Stimulated activated naive CD8-positive, alpha-beta T cell treated with anti-CD3 and anti-CD28 coated beads, Interleukin-15, Interleukin-2, amounts not matched to agents 100 U/mL and 50 U/mL, for 24 hours (primary cell): ENCODE data around the gene LDLRAD4.

Experiments used
- ATAC-seq: fragments of 150-1000 bp; cut with Tn5 transposase; one replicate; pipeline ENCODE4 v1.10.0; 2021
- DNase-seq: peaks from one replicate; pipeline ENCODE4 v3.0.0; 2021

Gene LDLRAD4

GRCh38 chr18:13286456-13287125 lies 68.0 kb downstream of the LDLRAD4 start:
- DNase-seq (no peak), ATAC-seq (no peak)

DNA sequence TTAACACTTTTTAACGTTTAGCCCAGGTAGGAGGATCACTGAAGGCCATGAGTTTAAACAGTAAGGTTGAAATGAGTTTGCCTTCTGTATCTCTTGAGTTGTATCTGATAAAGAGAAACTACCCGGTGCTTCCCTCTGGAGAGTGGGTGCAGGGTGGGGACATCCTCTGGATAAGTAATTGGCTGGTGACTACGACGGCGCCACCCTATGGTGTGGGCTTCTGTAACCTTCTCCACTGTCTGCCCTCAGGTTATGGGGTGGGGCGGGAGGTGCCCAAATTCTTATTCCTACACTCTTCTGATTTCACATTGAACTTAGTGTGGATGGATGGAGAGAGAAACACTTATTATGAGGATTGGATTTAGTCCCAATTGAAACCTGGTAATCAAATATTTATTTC lies 68.8 kb downstream of the LDLRAD4 start:
- DNase-seq (no peak), ATAC-seq (no peak)

- ATAC-seq (peak; percentile 60), DNase-seq (peak; percentile 57)
Observed at GRCh38 chr18:13288509-13289133, 70.1 kb downstream of the LDLRAD4 start.

DNA sequence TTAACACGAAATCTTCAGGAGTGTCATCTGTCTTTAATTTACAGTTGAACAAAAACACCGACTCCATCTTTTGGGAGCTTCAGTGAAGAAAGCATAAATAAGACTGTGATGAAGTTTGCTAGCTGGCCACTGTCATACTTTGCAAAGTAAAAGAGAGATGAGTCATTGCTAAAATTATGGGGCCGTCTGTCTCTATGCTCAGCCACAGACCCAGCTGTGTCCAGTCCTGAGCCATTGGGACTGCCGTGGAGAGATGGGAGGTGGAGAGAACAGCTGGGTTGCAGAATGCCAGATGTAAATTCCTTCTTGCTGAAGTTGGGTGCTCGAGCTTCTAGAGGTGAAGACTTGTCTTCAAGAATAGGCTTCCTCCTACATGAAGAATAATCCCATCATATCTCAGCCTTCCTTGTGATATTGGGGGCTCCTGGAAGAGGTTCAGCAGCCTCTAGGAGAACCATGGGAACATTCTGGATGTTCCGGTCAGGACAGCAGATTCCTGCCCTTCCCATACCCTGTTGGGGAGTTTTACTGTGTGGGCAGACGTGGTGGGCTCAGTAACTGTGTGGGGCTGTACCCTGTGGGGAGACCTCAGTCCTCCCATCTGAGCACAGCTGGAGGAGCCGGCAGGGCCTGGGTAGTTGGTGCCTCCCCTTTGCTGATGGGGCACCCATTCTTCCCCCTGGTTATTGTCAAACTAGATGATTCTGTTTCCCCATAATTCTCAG lies 71.1 kb downstream of the LDLRAD4 start:
- no peak for ATAC-seq

GRCh38 chr18:13290856-13291271 lies 72.3 kb downstream of the LDLRAD4 start:
- peak; percentile 69 for ATAC-seq
- DNase-seq: peak; percentile 37

More for the DNA sequence above, 71.1 kb downstream of the LDLRAD4 start:
- no peak for DNase-seq

GRCh38 chr18:13291299-13291698 lies 72.7 kb downstream of the LDLRAD4 start:
- ATAC-seq: no peak

DNA sequence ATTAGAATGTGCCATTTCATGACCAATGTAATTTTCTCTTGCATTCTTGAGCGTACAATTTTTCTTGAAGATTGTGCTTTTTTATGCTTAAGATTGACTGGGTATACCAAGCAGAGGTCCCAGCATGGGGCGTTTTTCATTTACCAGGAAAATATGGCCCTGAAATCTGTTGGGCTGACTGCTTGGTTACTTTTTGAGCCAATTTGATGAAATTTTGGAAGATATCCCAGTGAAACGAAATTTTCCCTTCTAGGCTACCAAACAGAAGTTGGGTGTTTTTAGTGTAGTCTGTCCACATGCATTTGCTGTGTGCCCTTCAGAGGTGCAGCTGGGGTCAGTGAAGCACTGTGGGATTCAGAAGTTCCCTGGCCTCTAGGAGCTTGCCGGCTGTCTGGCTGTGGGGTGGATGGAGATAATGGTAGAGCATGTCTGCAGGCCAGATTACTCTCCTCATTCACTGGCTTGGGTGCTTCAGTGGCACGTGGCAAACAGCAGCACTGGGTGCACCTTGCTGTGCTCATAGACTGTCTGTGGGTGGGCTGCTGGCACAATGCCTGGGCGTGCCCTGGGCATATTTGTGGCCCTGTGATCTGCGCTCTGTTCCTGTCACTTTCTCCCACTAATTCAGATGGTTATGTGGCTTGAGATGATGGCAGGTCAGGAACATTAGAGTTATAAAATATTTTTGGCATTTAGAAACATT lies 73.3 kb downstream of the LDLRAD4 start:
- ATAC-seq: no peak
- no peak for DNase-seq

More at GRCh38 chr18:13291299-13291698, 72.7 kb downstream of the LDLRAD4 start:
- DNase-seq: no peak

DNA sequence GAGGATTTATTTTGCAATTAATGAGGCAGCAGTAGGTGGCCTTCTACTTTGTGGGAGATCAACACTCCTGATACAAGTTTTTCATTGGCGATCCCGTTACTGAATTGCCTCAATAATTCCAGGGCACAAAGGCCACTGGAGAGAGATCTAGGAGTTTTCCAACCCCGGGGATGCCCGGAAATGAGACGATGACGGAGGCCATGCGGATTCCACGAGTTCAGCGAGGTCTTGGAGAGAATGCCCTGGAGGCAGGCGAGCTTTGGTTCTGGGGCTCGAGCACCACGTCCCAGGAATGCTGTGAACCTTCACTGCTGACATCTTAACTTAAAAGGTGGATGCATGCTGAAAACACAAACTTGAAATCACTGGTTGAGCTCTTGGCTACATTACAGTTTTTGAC lies 74.2 kb downstream of the LDLRAD4 start:
- DNase-seq (no peak), ATAC-seq (no peak)

- DNase-seq (no peak), ATAC-seq (no peak)
Observed at GRCh38 chr18:13294309-13294708, 75.7 kb downstream of the LDLRAD4 start.

DNA sequence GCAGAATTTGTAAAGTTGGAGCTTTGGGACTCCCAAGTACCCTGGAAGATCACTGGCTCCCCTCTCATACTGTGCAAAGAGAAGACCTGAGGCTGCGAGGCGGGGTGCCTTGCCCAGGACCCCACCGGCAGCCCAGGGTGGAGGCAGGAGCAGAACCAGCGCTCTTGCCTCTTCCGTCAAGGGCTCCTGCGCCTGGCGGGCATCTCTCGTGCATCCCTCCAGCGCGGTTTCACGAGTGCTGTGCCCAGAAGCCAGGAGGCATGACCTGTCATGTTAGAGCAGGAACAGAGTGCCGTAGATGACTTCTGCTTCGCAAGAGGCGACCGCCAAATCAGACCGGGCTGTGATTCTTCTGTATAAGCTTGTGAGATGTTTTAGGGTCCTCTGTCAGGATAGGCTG lies 77.3 kb downstream of the LDLRAD4 start:
- ATAC-seq: no peak
- DNase-seq: no peak

DNA sequence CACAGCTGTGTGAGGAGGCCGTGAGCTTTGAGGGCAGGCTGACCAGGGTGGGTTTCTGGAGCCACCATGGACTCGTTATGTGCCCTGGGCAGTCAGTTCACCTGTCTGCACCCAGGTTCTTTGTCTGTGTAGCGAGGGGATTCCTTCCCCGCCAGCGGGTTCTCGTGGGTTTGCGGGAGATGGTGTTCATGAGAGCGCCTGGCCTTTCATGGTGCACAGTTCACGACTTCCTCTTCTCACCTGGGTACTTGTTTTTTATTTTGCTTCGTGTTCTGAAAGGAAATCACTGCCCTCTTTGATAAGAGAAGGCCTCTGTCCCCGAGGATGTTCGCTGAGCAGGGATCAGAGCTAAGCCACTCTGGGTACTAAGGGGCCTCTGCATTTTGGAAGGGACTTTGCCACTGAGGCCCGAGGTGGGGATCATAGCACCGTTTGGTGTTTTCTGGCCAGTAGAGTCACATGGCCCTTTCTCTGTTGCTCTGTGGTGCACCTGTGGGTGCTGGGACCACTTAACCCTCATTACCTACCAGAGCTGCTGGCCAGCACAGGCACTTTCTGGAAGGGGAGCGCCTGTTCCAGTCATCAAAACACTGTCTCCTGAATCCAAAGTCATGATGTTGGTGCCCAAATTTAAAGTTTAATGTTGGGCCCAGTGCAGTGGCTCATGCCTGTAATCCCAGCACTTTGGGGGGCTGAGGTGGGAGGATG lies 78.5 kb downstream of the LDLRAD4 start:
- DNase-seq (no peak), ATAC-seq (no peak)

- DNase-seq (no peak), ATAC-seq (no peak)
Observed at GRCh38 chr18:13298262-13298661, 79.7 kb downstream of the LDLRAD4 start.

GRCh38 chr18:13300029-13300428 lies 81.5 kb downstream of the LDLRAD4 start:
- ATAC-seq (no peak), DNase-seq (no peak)

GRCh38 chr18:13300796-13301195 lies 82.2 kb downstream of the LDLRAD4 start:
- no peak for DNase-seq
- no peak for ATAC-seq

DNA sequence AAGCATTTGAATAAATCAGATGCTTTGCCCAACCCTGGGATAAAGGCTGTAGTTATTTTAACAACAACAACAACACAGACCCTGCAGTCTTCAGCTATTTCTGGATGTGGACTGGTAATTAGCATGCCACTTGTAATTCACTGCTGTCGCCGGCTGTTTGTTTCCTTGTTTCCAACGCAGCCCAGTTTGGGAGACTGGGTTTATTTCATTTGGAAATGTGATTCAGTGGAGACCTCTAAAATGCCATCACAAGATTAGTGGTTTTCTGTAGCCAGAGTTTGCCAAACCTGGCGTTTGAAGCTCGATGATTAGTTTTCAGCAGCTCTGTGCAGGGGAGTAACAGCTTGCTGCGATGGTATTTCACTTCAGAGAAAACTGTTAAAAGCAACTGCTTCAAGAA lies 83.5 kb downstream of the LDLRAD4 start:
- no peak for ATAC-seq

DNA sequence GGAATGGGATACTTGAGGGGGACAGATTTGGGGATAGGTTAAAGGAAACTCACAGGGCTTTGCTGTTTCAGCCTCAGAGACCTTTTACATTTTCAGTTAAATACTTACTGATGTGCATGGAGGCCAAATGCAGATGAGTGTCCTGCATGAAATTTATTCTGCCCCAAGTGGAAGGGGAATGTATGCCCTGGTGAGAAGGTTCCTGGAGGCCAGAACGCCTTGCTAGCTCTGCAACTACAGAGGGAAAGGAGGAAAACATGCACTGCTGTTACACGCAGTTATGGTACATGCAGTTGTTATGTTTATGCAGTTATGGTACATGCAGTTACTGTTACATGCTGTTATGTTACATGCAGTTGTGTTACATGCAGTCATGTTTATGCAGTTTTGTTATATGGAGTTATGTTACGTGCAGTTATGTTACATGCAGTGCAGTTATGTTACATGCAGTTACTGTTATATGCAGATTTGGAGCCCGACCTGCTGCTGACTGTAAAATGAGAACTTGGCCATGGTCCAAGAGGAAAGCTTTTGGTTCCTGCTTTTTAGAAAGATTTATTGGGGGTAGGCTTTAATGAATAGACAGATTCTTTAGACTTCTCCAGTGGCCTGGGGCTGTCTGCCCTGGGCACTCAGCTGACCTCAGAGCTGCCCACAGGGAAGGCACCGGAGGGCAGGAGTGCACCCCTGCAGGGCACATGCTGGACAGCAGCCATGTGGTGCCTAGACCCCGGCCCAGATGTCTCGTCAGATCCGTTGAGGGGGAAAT lies 84.1 kb downstream of the LDLRAD4 start:
- no peak for ATAC-seq
- DNase-seq: no peak

More for the DNA sequence above, 83.5 kb downstream of the LDLRAD4 start:
- no peak for DNase-seq

DNA sequence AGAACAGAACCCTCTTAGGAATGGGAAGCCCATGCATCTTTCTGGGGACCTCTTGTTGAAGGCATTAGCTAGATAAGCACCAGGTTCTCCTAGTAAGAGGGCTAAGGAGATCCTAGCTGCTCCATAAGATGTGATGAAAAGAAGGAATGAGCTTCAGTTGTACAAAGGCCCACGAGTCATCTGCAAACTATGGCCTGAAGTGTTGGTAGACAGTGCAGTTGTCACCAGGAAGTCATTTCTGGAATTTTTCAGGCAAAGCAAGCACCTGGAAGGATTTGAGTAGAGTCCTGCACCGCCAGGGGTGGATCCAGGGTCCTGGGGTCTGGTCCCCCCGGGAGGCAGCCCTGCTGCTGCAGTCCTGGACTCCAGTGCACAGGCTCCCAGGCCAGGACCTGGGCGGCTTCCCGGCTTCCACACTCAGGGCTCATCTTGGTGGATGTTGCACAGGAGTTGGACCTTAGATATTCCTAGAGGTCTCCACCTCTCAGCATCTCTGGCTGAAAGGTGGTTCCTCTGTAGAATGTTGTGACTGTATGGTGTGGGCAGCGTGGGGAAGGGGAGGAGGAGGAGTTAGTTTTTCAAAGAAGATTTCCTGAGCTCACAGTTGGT lies 85.3 kb downstream of the LDLRAD4 start:
- ATAC-seq: no peak
- no peak for DNase-seq

DNA sequence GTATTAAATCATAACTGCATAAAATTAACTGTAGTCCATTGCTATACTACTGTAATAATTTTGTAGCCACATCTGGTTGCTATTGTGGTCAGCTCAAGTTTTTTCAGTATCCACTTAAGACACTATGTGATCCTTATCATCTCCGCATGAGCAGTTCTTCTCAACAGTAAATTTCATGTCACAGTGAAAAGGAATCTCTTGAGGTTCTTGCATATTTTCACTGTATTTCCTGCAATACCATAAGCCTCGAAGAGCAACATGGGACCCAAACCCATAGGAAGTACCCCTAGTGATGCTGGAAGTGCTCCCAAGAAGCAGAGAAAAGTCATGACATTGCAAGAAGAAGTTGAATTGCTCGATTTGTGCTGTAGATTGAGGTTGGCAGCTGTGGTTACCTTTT lies 86.7 kb downstream of the LDLRAD4 start:
- DNase-seq (no peak), ATAC-seq (no peak)

DNA sequence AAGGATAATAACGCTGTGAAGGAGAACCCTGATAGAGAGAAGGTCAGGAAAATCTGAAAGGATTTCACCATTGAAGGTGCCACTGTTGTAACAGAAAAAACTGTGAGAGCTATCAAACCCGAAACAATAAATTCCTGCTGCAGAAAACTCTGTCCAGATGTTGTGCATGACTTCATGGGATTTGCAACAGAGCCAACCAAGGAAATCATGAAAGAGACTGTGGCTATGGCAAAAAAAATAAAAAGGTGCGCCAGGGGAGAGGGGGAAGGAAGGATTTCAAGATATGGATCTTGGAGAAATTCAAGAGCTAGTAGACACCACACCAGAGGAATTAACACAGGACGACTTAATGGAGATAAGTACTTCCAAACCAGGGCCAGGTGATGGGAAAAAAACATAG lies 88.0 kb downstream of the LDLRAD4 start:
- no peak for ATAC-seq
- no peak for DNase-seq

DNA sequence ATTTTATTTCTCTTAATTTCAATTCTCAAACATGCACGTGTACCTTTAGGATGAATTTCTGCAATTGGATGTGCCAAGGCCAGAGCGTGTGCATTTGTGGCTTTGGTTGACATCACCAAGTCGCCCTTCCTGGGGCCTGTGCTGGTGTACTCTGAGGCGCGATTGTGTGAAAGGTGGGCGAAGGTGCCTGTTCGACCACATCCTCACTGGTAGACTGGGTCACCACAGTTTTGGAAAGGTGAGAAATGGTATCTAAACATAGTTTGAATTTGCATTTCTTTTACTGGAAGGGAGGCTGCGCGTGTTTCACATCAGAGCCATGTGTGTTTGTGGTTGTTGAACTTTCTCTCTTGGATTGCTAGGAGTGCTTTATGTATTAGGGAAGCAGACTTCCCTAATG lies 89.8 kb downstream of the LDLRAD4 start:
- ATAC-seq (peak; percentile 77), DNase-seq (peak; percentile 52)
